ENCODE data around the gene TACC2.

DNA sequence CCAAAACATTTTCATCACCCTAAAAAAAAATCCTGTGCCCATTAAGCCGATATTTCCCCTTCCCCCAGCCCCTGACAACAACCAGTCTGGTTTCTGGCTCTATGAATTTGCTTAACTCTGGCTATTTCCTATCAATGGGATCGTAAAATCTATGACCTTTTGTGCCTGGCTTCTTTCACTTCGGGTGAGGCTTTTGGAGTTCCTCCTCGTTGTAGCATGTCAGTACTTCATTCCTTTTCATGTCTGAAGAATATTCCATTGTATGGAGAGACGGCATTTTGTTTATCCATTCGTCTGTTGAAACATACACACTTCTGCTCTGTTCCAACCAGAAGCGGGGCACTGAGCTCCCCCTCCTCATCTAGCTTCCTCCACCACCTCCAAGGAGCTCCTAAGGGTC lies 29.5 kb downstream of the TACC2 start:
- TF ChIP-seq, protein P1, sequence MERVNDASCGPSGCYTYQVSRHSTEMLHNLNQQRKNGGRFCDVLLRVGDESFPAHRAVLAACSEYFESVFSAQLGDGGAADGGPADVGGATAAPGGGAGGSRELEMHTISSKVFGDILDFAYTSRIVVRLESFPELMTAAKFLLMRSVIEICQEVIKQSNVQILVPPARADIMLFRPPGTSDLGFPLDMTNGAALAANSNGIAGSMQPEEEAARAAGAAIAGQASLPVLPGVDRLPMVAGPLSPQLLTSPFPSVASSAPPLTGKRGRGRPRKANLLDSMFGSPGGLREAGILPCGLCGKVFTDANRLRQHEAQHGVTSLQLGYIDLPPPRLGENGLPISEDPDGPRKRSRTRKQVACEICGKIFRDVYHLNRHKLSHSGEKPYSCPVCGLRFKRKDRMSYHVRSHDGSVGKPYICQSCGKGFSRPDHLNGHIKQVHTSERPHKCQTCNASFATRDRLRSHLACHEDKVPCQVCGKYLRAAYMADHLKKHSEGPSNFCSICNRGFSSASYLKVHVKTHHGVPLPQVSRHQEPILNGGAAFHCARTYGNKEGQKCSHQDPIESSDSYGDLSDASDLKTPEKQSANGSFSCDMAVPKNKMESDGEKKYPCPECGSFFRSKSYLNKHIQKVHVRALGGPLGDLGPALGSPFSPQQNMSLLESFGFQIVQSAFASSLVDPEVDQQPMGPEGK (CRISPR knock-in tag; IDR thresholded peaks at IDR 0.05; ENCODE audit: borderline replicate concordance): no peak
- TF ChIP-seq ARNTL (CRISPR knock-in tag; IDR thresholded peaks at IDR 0.05; ENCODE audit: borderline replicate concordance, low read depth) (no peak), ZFP3 (CRISPR knock-in tag; IDR thresholded peaks at IDR 0.05) (no peak), RARB (CRISPR knock-in tag; IDR thresholded peaks at IDR 0.05) (no peak), ZFP30 (CRISPR knock-in tag; IDR thresholded peaks at IDR 0.05) (no peak), ZNF565 (CRISPR knock-in tag; conservative IDR thresholded peaks at IDR 0.05; ENCODE audit: low read depth) (no peak), ESRRG (CRISPR knock-in tag; IDR thresholded peaks at IDR 0.05) (no peak), ISL1 (CRISPR knock-in tag; IDR thresholded peaks at IDR 0.05) (no peak), ZNF70 (CRISPR knock-in tag; IDR thresholded peaks at IDR 0.05) (no peak), BACH2 (CRISPR knock-in tag; IDR thresholded peaks at IDR 0.05; ENCODE audit: borderline replicate concordance) (no peak)

All from SK-N-SH treated with all-trans-retinoic acid at 6 μM for 48 hours (cell line).